Glomerular endothelial cell (primary cell): ENCODE results near the gene CDH1. TPM values are rescaled to one million over a fixed set of nuclear protein-coding genes. Genes with fewer than 3 reads are reported as not detected.

Experiments
- DNase-seq: peaks from one replicate; pipeline ENCODE4 v3.0.0-alpha.2; 2011; ENCODE audit warnings: low read depth, low spot score; ENCODE audit errors: extremely low read depth
- total RNA-seq: library from RNA; depleted of rRNA; stranded (reverse); fragments of >200 nt; gene quantifications from 2 replicates; pipeline ENCODE4 v1.2.3, GENCODE V29; 2015

Gene CDH1
- total RNA-seq, 1 donor from 2014 or later: not detected

DNA sequence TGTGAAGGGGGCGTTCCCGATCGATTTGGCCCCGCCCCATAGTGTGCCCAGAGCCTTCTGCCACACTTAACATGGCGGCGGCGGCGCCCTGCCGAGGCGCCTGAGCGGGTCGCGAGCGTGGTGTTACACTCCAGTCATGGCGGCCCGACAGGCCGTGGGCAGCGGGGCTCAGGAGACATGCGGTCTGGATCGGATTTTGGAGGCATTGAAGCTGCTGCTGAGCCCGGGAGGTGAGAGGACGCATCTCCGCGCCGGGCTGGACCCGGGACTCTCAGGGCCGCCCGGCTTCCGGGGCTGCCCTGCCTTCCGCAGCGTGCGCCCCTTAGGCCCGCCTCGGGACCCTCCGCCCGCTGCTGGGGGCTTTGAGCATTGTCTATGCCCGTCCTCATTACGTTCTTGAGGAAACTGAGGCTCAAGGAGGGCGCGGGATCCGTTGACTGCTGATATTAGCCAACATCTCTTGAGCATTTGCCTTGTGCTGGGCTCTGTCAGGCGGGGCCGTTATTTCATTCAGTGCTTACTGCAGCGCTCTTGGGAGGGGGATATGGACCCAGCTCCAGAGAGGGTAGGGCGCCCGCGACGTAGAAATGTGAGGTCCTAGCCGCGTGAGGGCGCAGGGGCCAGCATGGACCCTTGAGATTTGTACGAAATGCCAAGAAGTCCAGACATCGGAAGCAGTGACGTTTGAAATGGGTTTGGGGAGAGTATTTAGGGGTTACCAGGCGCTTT lies 106.6 kb downstream of the CDH1 start, which contains the start of gene TANGO6:
TSS of gene TANGO6 (plus strand) at position 50 of the 729 bp plus-strand sequence. CDS start at position 137, 87 bp downstream.
- peak; percentile 18 for DNase-seq

DNA sequence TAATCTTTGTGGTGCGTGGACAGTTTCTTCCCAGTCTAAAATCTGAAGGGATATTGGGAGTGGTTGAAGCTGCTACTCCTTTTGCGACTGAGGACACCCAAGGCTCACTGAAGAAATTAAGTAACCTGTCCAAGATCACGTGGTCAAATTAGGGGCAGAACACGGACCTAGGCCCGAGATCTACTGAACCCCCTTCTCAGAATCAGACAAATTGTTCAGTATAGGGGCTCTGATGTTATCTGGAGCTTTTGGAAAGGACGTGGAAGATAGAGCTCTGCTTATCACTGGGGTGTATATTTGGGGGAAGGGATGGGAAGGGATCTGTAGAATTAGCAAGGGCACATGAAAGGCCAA lies 107.1 kb downstream of the CDH1 start:
- no peak for DNase-seq

DNA sequence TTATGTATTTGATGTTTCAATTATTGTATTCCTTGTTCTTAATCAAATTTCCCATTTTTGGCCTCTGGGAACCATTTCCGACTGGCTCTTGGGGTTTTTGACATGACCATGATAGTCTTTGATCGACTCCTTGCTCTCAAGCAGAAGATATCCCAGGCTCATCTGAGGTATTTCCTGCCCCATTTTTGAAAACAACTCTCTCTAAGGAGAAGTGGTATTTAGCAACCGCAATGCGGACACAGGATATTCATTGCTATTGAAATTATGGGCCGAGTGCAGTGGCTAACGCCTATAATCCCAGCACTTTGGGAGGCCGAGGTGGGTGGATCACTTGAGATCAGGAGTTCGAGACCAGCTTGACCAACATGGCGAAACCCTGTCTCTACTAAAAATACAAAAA lies 111.7 kb downstream of the CDH1 start:
- DNase-seq: no peak

DNA sequence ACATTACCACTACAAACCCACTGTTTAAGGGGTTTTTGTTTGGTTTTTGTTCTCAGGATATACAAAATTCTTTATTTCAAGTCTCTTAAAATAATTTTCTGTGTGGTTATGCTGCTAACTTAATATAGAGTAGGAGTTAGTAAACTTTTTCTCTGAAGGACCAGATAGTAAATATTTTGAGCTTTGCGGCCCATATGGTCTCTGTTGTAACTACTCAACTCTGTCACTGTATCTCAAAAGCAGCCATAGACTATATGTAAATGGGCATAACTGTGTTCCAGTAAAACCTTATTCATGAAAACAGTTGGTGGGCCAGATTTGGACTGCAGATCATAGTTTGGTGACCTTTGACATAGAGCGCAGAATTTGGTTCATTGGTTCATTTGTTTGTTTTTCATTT lies 113.4 kb downstream of the CDH1 start:
- no peak for DNase-seq

DNA sequence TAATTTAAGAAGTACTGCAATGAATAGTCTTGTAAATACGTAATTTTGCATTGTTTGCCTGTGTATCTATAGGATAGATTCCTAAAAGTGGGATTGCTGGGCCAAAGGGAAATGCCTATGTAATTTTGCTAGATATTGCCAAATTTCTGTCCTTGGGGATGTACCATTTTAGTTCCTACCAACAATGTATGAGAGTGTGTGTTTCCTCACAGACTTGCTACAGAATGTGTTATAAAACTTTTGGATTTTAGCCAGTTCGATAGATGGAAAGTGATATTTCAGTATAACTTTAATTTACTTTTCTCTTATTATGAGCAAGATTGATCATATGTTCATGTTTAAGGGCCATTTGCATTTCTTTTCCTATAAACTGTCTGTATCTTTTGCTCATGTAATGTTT lies 114.5 kb downstream of the CDH1 start:
- DNase-seq: no peak

DNA sequence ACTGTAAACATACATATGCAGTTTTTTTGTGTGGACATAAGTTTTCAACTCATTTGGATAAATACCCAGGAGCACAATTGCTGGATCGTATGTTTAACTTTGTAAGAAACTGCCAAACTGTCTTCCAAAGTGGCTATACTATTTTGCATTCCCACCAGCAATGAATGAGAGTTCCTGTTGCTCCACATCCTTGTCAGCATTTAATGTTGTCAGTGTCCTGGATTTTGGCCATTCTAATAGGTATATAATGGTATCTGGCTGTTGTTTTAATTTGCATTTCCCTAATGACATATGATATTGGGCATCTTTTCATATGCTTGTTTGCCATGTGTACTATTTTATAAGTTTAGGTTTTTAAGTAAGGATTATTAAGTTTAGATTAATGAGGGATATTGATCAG lies 120.4 kb downstream of the CDH1 start:
- no peak for DNase-seq

DNA sequence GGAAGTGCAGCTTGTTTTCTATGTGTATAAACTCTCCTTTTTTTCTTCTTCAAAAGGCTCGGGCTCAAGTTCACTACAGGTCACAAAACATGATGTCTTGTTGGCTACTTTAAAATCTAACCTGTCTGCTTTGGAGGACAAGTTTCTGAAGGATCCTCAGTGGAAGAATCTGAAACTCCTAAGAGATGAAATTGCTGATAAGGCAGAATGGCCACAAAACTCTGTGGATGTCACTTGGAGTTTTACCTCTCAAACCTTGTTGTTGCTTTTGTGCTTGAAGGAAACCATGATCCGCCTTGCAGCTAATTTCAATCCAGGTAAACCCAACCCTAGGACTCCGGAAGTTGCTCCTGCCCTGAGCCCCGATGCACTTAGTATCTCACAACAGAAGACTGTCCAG lies 122.7 kb downstream of the CDH1 start:
- DNase-seq: no peak

DNA sequence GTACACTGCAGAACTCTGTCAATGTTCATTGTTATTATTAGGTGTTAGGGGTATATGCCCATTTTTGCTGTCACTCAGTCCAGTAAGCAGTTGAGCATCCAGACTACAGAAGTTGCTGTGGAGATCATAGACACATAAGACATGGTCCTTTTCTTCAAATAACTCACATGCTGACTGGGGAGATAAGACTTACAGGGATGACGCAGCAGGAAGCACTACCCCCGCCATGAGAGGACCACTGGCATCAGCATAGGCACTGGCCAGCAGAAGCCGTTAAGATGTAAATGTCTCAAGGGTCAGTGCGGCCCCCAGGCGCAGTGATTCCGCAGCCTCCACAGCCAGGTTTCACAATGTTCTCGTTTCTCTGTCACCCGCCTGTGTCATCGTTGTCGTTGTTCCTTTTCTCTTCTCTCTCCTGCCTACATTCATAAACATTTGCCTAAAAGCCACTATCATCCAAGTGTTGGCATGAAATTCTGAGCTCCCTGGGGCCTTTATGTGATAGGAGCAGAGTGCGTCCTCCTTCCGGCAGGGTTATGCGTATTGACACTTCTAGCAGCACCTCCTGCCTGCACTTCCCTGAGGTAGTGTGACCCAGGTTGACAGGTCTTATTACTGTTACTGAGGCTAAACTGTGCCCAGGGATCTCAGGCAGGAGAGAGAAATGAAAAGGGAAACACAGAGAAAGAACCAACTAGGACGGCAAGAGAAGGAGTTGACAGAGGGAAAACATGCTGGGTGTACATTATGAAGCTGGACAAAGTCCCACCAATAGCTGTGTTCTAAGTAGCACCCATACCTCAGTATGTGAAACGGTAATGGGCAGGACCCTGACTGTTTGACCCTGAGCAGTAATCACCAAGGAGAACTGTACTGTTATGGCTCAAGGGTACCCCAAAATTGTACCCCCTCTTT lies 124.1 kb downstream of the CDH1 start:
- DNase-seq: no peak

DNA sequence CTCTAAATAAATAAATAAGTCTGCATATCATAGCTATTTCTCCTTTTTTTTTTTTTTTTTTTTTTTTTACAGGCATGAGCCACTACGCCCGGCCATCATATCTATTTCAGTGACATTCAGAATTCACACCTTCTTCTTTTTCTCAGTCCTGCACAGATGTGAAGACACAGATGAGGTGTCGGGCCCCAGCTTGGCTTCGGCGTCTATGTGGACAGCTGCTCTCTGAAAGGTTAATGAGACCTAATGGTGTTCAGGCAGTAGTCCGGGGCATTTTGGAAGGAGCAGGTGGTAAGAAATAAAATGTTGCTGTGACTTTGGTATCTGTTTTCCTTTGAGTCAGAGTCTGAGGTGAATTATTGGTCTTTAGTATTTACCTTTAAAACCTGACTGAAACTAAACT lies 129.8 kb downstream of the CDH1 start:
- DNase-seq: no peak

DNA sequence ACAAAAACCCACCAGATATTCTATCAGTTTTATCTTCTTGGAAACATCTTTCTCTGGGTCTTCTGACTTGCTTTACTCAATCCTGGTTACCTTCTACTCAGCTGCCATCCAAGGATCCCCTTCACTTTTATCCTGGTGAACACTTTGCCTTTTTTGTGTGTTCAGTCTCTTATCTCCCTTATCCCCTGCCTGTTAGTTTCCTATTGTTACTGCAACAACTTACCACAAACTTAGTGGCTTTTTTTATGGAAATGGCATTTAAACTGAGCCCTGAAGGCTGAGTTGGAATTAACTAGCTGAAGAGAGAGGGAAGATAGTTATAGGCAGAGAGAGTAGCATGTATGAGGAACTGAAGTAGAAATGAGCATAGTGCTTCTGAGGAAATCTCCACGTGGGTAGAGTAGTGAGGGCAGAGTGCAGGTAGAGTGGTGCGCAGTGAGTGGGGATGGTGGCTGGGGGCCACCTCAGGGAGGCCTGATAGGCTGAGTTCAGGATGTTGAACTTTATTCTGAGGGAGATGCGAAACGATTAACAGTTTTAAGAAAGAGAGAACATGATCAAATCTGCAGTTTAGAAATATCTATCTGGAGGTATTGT lies 132.5 kb downstream of the CDH1 start:
- no peak for DNase-seq

DNA sequence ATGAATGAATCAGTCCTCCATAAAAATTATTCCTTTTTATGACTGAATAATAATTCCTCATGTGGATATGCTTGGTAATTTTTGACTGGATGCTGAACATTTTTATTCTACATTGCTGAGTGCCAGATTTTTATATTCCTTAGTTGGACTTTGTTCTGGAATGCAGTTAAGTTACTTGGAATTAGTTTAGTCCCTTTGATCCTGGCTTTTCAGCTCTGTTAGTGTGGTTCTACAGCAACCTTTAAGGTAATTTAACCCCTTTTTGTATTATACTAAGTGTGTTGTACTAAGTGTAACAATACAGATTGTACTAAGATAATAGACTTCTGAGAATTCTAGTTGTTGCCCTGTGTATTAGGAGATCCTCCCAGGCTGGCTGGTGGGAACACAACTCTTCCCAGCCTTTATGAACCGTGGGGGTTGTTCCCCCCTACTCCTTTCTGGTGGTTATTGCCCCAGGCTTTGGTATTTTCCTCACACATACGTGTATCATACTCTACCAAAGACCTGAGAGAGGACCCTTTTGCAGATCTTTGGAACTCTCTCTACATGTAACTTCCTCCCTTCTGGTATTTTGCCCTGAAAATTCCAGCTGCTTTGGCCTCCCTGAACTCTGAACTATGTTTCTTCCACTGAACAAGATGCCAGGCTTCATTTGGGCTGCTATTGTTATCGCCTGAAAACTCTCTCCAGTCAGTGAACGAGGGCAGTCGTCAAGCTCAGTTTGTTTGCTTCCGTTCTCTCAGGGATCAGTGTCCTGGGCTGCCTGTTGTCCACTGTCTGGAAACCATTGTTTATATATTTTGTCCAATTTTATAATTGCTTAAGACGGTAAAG lies 136.8 kb downstream of the CDH1 start:
- no peak for DNase-seq

DNA sequence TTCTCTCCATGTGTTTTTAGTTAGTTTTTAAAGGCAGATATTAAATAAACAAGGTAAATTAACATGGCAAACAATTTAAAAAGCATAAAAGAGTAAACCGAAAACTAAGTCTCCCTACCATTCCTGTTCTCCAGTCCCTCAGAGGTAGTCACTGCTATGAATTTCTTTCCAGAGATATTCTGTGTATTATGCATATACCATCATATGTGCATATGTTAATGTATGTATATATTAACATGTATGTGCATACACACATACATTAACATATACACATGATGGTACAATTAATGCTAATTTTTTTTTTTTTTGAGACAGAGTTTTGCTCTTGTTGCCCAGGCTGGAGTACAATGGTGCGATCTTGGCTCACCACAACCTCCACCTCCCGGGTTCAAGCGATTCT lies 138.8 kb downstream of the CDH1 start:
- DNase-seq: no peak

DNA sequence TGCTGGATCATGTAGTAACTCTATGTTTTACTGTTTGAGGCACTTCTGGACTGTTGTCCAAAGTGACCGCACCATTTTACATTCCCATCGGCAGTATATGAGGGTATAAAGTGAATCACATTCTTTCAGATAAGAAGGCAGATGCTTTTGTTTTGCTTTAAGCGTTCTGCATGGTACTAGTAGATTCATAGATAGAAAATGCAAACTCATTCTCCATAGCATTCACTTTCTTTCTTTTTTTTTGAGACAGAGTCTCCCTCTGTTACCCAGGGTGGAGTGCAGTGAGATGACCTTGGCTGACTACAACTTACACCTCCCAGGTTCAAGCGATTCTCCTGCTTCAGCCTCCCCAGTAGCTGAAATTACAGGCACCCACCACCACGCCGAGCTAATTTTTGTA lies 146.6 kb downstream of the CDH1 start:
- no peak for DNase-seq

DNA sequence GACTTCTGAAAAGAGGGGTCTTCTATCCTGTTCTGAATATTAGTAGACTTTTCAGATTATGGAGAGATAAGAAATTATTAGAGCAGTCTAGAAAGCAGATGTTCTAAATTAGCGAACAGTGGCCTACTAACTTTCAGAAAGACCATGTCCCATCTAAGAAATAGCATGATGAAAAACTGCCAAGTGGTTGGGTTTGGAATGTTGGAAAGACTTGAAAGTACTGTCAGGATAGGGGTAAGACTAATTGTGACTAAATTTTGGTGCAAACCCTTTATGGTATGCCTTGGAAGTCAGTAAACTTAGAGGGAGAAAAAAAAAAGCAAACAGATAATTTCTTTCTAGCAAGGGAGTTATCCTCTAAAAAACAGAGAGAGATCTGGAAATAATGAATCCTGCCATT lies 147.3 kb downstream of the CDH1 start:
- no peak for DNase-seq

Other genes with a start within 250 kb of the CDH1 start
- 25.0 and 32.6 TPM in 2 replicates for gene ZFP90, start 198.0 kb upstream of the CDH1 start, total RNA-seq
- gene CDH3, start 92.0 kb upstream of the CDH1 start, total RNA-seq: 0.53 and 8.6 TPM in 2 replicates
- gene TANGO6, start 106.2 kb downstream of the CDH1 start, total RNA-seq: 6.3 and 8.9 TPM in 2 replicates